Smooth muscle cell (in vitro differentiated cells): ENCODE measurements around the gene TTLL11. TPM values are rescaled to one million over a fixed set of nuclear protein-coding genes. Genes with fewer than 3 reads are reported as not detected.

ENCODE experiments used
- DNase-seq: peaks from one replicate; lab custom pipeline; 2025; ENCODE audit not compliant: unreplicated experiment; lab: John Stamatoyannopoulos, UW
- H2AFZ ChIP-seq: fragments of 200-600 bp; sonication (generic); 2 replicates; pipeline ENCODE4 v1.6.0; 2016; ENCODE audit warnings: antibody characterized with exemption, low read depth, mild to moderate bottlenecking
- H3F3A ChIP-seq: fragments of 200-600 bp; sonication (generic); 2 replicates; pipeline ENCODE4 v1.6.0; 2017; ENCODE audit warnings: antibody characterized with exemption, low read depth
- H3K27ac ChIP-seq: fragments of 200-600 bp; sonication (generic); 2 replicates; pipeline ENCODE4 v1.5.1; 2016; ENCODE audit warnings: low read depth, mild to moderate bottlenecking
- H3K27me3 ChIP-seq: fragments of 200-600 bp; sonication (generic); 2 replicates; pipeline ENCODE4 v1.6.1; 2016; ENCODE audit warnings: low read depth, mild to moderate bottlenecking
- H3K36me3 ChIP-seq: fragments of 200-600 bp; sonication (generic); 2 replicates; pipeline ENCODE4 v1.5.1; 2016; ENCODE audit warnings: low read depth
- H3K4me1 ChIP-seq: fragments of 200-600 bp; sonication (generic); 2 replicates; pipeline ENCODE4 v1.5.1; 2016; ENCODE audit warnings: low read depth
- H3K4me2 ChIP-seq: fragments of 200-600 bp; sonication (generic); 2 replicates; pipeline ENCODE4 v1.6.0; 2016; ENCODE audit warnings: mild to moderate bottlenecking
- H3K4me3 ChIP-seq: fragments of 200-600 bp; sonication (generic); 2 replicates; pipeline ENCODE4 v1.5.1; 2016; ENCODE audit warnings: mild to moderate bottlenecking
- H3K79me2 ChIP-seq: fragments of 200-600 bp; sonication (generic); 2 replicates; pipeline ENCODE4 v1.6.0; 2016; ENCODE audit warnings: low read depth, mild to moderate bottlenecking
- H3K9ac ChIP-seq: fragments of 200-600 bp; sonication (generic); 2 replicates; pipeline ENCODE4 v1.6.0; 2016; ENCODE audit warnings: low read depth
- H3K9me3 ChIP-seq: fragments of 200-600 bp; sonication (generic); replicated peaks from 2 replicates; pipeline ENCODE4 v1.5.1; 2016; ENCODE audit warnings: low read depth
- H4K20me1 ChIP-seq: fragments of 200-600 bp; sonication (generic); 2 replicates; pipeline ENCODE4 v1.6.0; 2016; ENCODE audit warnings: low read depth
- CTCF ChIP-seq: fragments of 200-600 bp; sonication (generic); IDR thresholded peaks from 2 replicates; pipeline ENCODE4 v1.5.1; 2017; ENCODE audit warnings: borderline replicate concordance, mild to moderate bottlenecking, antibody characterized with exemption; ENCODE audit not compliant: insufficient read depth, poor library complexity, severe bottlenecking
- WGBS: methylation state at CpG from one replicate; pipeline ENCODE4 v1.1.7; 2016; ENCODE audit warnings: low lambda C conversion rate; 5-methylcytosine and 5-hydroxymethylcytosine counted together
- polyA plus RNA-seq: library from polyadenylated mRNA; unstranded; fragments of >200 nt; fragmentation: Nextera tagmentation; extraction: Ambion mirVana; gene quantifications from 2 replicates; pipeline ENCODE4 v1.2.1, GENCODE V29; 2016
- total RNA-seq: library from RNA; depleted of rRNA; stranded (reverse); fragments of >200 nt; gene quantifications from 2 replicates; pipeline ENCODE4 v1.2.3, GENCODE V29; 2014

Gene TTLL11
- total and polyA plus RNA-seq, 2 experiments from 2014 or later, result 2.6 to 3.7 TPM

DNA sequence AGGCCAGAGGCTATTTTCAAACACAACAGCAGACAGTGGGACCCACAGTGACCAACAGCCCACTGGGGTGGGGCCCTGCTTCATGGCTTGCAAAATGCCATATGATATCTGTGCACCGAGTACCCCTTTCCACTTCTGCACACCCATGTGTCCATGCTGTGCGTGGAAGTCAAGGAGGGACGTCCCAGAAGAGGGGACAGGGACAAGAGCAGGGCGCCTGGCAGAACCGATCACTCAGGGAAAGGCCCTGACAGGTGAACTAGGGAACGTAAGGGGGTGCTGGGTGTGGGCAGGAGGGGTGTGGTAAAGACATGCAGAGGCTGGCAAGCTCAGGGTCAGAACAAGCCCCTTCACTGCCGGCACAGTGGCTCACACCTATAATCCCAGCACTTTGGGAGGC is 7.6 kb upstream of the TTLL11 start:
- Histone ChIP-seq H2AFZ (no peak overlapping the region), H3K4me3 (no peak overlapping the region), H3K4me1 (no peaks in the 10 kb centered on the region), H3K27ac (no peak overlapping the region), H3K27me3 (no peaks in the 10 kb centered on the region), H3K4me2 (no peak overlapping the region), H4K20me1 (no peaks in the 10 kb centered on the region), H3K79me2 (no peaks in the 10 kb centered on the region), H3K36me3 (no peaks in the 10 kb centered on the region), H3F3A (no peaks in the 10 kb centered on the region), H3K9me3 (no peaks in the 10 kb centered on the region), H3K9ac (no peak overlapping the region)
- DNase-seq, result no peak
- WGBS, result 89% methylated on average over 7 of the region's 7 CpGs
- TF ChIP-seq CTCF, result no peak

- no peak overlapping the region for H3K4me2 ChIP-seq
These were observed 6.3 kb upstream of the TTLL11 start for GRCh38 chr9:122099271-122099869.

GRCh38 chr9:122097679-122098315 is 4.7 kb upstream of the TTLL11 start:
- no peak overlapping the region for H3K4me2 ChIP-seq
- H3K36me3 ChIP-seq, result no peaks in the 10 kb centered on the region
- WGBS, result 75% methylated on average over 8 of the region's 8 CpGs
- H2AFZ ChIP-seq, result no peak overlapping the region
- no peak for TF ChIP-seq CTCF
- H3F3A ChIP-seq, result no peaks in the 10 kb centered on the region
- H3K27ac ChIP-seq, result no peak overlapping the region
- no peaks in the 10 kb centered on the region for H3K4me1 ChIP-seq
- H3K9me3 ChIP-seq, result no peaks in the 10 kb centered on the region
- no peak overlapping the region for H3K9ac ChIP-seq
- no peaks in the 10 kb centered on the region for H3K79me2 ChIP-seq
- DNase-seq, result no peak
- H3K4me3 ChIP-seq, result no peak overlapping the region
- H4K20me1 ChIP-seq, result no peaks in the 10 kb centered on the region
- no peaks in the 10 kb centered on the region for H3K27me3 ChIP-seq

More at GRCh38 chr9:122099271-122099869, 6.3 kb upstream of the TTLL11 start:
- Histone ChIP-seq H2AFZ (no peak overlapping the region), H3K9me3 (no peaks in the 10 kb centered on the region), H3K4me3 (no peak overlapping the region), H3K79me2 (no peaks in the 10 kb centered on the region), H3K27ac (no peak overlapping the region), H3K9ac (no peak overlapping the region), H3F3A (no peaks in the 10 kb centered on the region), H3K27me3 (no peaks in the 10 kb centered on the region), H3K36me3 (no peaks in the 10 kb centered on the region), H3K4me1 (no peaks in the 10 kb centered on the region), H4K20me1 (no peaks in the 10 kb centered on the region)
- WGBS, result 47% methylated on average over 16 of the region's 16 CpGs
- TF ChIP-seq CTCF, result peak; percentile 88
- DNase-seq, result peak; percentile 34
